Kasumi-1 (cell line): ENCODE measurements around the gene TMEM9.

ENCODE experiments used
- DNase-seq, 2 experiments: peaks; one replicate each; lab custom pipeline; 2025; lab: John Stamatoyannopoulos, UW

Gene TMEM9

DNA sequence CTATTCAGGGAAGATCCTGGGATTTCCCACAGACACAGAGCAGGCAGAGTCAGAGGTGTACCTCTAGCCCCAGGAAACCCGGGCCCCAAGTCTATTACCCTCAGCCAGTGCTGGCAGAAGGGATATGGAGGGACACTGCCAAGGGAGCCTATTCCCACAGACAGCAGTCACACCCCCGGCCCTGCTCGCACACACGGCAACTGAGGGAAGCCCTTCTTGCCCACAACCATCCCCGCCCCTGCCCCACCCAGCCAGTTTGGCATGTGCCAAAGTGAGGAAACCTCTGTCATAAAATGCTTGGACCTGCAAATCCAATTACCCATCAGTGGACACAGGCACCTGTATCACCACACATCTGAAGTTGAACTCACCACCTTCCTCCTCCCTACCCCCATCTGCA lies 48.6 kb downstream of the TMEM9 start:
- DNase-seq: no peak

DNA sequence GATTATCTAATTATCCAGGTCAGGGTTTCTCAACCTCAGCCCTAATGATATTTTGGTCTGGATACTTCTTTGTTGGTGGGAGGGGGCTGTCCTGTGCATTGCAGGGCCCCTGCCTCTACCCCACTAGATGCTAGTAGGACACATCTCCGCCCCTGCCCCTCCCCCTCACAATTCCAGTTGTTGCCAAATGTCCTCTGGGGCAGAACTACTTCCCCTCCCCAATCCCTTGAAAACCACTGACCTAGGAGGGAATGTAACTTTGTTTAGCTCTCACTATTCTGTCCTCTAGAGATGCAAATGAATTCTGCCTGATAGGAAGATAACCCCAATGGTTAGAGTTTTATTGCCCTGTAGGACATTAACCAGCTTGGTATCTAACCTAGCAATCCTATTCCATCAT lies 50.1 kb downstream of the TMEM9 start:
- DNase-seq: no peak

GRCh38 chr1:201103666-201104065 lies 50.6 kb downstream of the TMEM9 start:
- DNase-seq: no peak

DNA sequence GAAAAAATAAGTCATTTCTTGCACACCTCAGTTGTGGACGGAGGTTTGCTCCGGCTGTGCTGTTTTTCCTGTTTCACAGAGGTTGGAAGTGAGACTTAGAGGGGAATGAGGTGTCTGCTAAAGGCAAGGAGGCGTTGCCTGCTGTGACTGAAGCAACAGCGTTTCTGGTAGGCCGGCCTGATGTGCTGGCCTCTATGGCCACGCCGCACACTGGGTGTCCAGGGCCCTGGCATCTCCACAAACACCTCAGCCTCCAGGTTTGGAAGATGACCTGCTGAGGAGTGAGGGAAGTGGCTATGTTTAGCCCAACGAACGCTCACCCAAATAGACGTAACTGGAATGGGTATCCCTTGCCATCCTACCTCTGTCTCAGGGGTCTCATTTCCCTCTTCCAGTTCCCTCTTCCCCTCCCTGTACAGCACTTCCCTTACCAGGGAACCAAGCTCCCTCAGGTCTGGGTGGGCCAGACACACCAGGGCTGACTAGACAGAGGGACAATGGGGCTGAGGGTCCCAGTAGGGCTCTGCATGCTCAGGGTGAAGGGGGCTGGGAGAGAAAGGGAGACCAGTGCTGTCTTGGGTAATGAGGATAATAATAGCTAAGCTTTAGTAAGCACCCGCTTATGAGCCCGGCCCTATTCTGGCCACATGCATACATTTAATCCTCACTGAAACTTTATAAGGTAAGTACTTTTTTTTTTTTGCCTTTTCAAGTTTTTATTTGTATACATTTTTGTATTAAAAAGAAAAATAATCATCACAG lies 53.9 kb downstream of the TMEM9 start:
- DNase-seq: no peak

GRCh38 chr1:201098992-201099677 lies 55.1 kb downstream of the TMEM9 start:
- DNase-seq: no peak

GRCh38 chr1:201096977-201097856 lies 57.1 kb downstream of the TMEM9 start:
- DNase-seq: no peak

GRCh38 chr1:201096041-201096461 lies 58.2 kb downstream of the TMEM9 start:
- DNase-seq: no peak

- DNase-seq: no peak
Measured at GRCh38 chr1:201095581-201095980, 58.7 kb downstream of the TMEM9 start.

DNA sequence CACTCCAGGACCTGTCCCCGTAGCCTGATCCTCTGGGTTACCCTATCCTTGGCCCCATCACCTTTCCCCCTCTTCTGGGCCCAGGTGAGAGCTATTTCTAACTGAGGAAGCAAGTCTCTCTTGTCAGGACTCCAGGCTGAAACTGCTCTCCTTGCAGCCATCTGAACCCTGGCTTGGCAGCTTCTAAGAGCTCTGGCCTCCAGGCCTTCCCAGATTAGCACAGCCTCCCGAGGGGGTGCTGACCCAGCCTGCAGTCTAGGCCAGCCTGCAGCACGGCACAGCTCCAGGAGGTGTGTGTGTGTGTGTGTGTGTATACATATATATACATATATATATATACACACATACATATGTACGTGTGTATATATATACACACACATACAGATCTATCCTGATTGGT lies 59.4 kb downstream of the TMEM9 start:
- no peak for DNase-seq

DNA sequence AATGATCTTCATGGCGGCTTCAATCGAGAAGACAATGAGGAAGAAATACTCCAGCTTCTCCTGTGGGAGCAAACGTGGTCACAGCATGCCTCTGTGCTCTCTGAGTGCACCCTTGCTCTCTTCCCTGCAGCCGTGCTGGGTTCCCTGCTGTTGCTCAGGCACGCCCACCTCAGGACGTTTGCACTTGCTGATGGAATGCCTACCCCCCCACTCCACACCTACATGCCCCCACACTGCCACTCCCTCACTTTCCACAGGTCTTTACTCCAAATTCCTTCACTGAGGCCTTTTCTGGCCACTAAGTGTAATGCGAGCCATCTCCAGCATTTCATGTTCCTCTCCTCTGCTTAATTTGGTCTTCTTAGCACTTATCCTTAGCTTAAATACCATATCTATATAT lies 60.3 kb downstream of the TMEM9 start:
- DNase-seq: no peak

DNA sequence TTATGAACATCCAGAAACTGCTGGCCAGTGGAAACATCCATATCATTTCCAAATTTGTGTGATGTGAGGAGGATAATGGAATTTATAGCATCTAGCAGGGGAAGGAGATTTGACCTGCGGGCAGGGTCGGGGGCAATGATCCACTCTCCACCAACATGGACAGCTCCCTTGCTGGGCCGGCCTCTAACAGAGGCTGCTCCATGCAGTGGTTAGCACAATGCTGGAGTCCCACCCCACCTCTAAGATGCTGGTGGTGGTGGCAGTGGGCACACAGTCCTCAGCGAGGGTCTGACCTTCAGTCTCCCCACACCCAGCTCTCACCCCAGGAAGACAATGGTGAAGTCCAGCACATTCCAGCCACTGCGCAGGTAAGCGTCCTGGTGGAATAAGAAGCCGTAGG lies 60.7 kb downstream of the TMEM9 start:
- no peak for DNase-seq

DNA sequence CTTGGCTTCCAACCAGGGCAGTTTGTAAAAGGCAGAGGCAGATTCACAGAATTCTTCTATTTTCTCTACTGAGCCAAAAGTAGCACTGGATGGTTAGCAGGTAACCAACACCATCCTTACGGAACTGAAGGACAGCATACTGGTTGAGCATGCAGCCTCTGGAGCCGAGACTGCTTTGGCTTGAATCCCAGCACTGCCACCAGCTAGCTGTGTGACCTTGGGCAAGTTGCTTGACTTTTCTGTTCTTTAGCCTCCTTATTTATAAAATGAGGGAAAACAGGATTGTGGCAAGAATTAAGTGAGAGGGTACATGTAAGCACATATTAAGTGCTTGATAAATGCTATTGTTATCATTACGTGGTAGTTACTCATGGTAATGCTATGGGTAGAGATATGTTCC lies 61.5 kb downstream of the TMEM9 start:
- no peak for DNase-seq

DNA sequence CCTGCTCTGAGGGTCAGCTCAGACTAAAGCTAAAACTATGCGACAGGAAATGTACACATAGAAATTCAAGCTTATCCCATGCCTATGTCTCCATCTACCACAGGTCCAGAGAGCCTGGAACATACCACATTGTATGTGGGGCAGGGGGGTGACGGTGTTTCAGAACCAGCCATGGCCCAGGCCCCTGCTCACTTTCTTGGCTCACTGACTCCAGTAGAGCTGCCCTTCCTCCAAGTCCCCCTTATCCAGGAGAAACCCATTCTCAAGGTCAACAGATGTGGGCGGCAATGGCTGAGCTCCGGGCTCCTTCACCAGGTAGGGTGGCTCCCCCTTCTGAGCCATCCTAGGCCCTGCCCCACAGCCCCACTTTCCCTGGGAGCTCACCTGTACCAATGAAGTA lies 63.0 kb downstream of the TMEM9 start:
- no peak for DNase-seq

DNA sequence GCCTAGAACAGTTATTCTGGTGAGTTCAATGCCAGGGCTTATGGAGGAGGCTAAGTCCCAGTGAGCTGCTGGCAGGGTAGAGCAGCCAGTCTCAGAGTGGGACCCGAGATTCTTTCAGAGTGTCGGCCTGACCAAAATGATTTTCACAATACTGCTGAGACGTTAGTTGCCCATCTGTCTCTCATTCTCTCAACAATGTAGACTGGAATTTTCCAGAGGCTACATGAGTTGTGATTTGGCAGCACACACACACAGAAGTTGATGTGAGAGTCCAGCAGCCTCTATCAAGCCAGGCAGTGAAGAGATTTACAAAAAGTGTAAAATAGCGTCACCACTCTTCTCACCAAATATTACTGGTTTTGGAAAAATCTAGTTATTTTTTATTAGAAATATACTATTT lies 63.7 kb downstream of the TMEM9 start:
- no peak for DNase-seq

- DNase-seq: no peak
Measured at GRCh38 chr1:201089596-201089995, 64.7 kb downstream of the TMEM9 start.

DNA sequence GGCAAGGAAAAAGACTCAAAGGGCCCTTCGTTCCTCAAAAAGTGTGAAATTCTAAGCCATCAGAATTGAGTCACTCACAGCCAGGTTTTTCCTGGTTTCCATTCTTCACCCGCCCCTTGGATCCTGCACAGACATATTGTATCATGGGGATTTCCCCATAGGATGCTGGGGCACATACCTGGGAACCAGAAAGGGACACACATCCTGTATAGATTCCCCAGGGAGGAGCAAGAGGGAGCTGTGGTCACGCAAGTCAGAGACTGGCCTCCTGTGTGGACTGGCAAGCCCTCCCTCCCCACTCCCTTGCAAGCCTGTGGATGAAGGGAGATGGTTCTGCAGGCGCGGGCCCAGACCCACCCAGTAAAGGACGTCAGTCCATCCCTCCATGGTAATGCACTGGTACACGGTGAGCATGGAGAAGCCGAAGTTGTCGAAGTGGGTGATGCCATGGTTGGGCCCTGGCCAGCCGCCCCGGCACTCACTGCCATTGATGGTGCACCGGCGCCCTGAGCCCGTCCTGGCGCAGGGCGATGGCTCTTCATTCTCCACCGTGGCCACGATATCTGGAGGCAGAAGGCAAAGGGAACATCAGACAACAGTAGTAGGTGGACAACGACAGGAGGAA lies 65.3 kb downstream of the TMEM9 start:
- no peak for DNase-seq

GRCh38 chr1:201088395-201088794 lies 65.9 kb downstream of the TMEM9 start:
- DNase-seq: no peak

DNA sequence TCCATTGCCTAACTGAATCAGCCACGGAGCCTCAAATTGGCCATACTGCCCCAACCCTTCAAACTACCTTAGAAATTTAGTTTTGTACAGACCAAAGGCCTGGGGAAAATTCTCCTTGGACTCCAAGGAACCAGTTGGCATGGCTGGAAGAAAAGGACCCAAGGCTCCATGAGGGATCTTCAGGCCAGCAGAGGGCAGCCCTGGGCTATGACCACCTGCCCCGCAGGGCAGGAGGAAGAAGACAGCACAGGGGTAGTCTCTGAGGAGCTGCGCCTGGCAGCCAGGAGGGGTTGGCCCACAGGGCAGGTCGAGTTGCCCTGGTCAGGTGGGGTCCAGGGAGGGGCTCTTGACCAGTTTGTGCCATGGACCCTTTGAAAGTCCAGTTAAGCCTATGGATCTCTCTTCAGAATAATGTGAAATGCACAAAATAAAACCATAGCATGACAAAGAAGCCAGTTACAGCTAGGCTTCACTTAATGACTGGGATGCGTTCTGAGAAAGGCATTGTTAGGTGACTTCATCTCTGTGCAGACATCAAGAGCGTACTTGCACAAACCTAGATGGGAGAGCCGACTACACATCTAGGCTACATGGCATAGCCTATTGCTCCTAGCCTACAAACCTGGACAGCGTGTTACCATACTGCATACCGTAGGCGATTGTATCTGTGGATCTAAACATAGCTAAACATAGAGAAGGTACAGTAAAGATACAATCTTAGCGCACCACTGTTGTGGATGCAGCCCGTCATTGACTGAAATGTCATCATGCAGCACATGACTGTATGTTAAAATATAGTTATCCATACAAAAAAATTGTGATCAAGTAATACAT lies 68.2 kb downstream of the TMEM9 start:
- DNase-seq: peak; percentile 36 to 49
